ENCODE results near the gene SASS6.

GRCh38 chr1:100107696-100108095, 25.0 kb downstream of the SASS6 start:
- TF ChIP-seq CTCF (IDR thresholded peaks at IDR 0.05; ENCODE audit: insufficient read depth, low read depth, low read length), result no peak
- no peak for TF ChIP-seq EZH2 (IDR thresholded peaks at IDR 0.05; ENCODE audit: insufficient read depth, low read length)

Measured in astrocyte (in vitro differentiated cells and primary cell).